Measurements from ENCODE around the gene TMEM176A.
A peak's percentile ranks its signal among the peaks of the same experiment; 100 is the strongest.
"Not testable (repeated sequence)": the region's sequence is repeated elsewhere in the genome, so short reads cannot be mapped to it uniquely, and the experiment has no call there.

TMEM176A gene

GRCh38 chr7:150756166-150756565 is 44.4 kb upstream of the TMEM176A start:
- DNase-seq (ENCODE audit: low spot score): no peak
- no peak for TF ChIP-seq CTCF (IDR thresholded peaks at IDR 0.05; ENCODE audit: extremely low read depth, missing control alignments)

- peak; percentile 52 for DNase-seq (ENCODE audit: low spot score)
- TF ChIP-seq CTCF (IDR thresholded peaks at IDR 0.05; ENCODE audit: extremely low read depth, missing control alignments): no peak
Measured at GRCh38 chr7:150756858-150757257, 43.7 kb upstream of the TMEM176A start.

- TF ChIP-seq CTCF (IDR thresholded peaks at IDR 0.05; ENCODE audit: extremely low read depth, missing control alignments): no peak
- no peak for DNase-seq (ENCODE audit: low spot score)
Measured at GRCh38 chr7:150759479-150759878, 41.1 kb upstream of the TMEM176A start.

- DNase-seq (ENCODE audit: low spot score): no peak
- no peak for TF ChIP-seq CTCF (IDR thresholded peaks at IDR 0.05; ENCODE audit: extremely low read depth, missing control alignments)
Measured at GRCh38 chr7:150766334-150766709, 34.2 kb upstream of the TMEM176A start.

GRCh38 chr7:150769768-150770167 is 30.8 kb upstream of the TMEM176A start:
- TF ChIP-seq CTCF (IDR thresholded peaks at IDR 0.05; ENCODE audit: extremely low read depth, missing control alignments): no peak
- DNase-seq (ENCODE audit: low spot score): no peak

- DNase-seq (ENCODE audit: low spot score): not testable (repeated sequence)
Measured at GRCh38 chr7:150774131-150774530, 26.4 kb upstream of the TMEM176A start.

- TF ChIP-seq CTCF (IDR thresholded peaks at IDR 0.05; ENCODE audit: extremely low read depth, missing control alignments): no peak
- DNase-seq (ENCODE audit: low spot score): no peak
Measured at GRCh38 chr7:150778014-150778737, 22.4 kb upstream of the TMEM176A start.

GRCh38 chr7:150778738-150779301 is 21.7 kb upstream of the TMEM176A start:
- TF ChIP-seq CTCF (IDR thresholded peaks at IDR 0.05; ENCODE audit: extremely low read depth, missing control alignments): peak; percentile 82
- peak; percentile 63 for DNase-seq (ENCODE audit: low spot score)
